Adrenal gland (tissue), 5 donors: ENCODE results near the gene NPC1.

Experiments
- POLR2A ChIP-seq, 2 donors: fragments of 450-650 bp; IDR thresholded peaks; one replicate each; pipeline ENCODE4 v1.6.1; 2017; ENCODE audit warnings: antibody characterized with exemption in 2 of 2, mild to moderate bottlenecking in 2 of 2, moderate library complexity in 1 of 2
- TF ChIP-seq, protein P1 (sequence below), 6 experiments: fragments of 450-650 bp in 4 of 6; fragments of 200-600 bp in 2 of 6; sonication (generic) in 1 of 6; IDR thresholded peaks; 1 replicate in 5 of 6; 2 replicates in 1 of 6; pipeline versions ENCODE4 v1.5.1 to v1.8.0; 2016 to 2021; ENCODE audit warnings: antibody characterized with exemption in 6 of 6, mild to moderate bottlenecking in 2 of 6, moderate library complexity in 1 of 6
- donor health status: DM: no; HTN: no; CAD: no.

GRCh38 chr18:23631312-23631711, 45.0 kb upstream of the NPC1 start:
- TF ChIP-seq, protein P1, sequence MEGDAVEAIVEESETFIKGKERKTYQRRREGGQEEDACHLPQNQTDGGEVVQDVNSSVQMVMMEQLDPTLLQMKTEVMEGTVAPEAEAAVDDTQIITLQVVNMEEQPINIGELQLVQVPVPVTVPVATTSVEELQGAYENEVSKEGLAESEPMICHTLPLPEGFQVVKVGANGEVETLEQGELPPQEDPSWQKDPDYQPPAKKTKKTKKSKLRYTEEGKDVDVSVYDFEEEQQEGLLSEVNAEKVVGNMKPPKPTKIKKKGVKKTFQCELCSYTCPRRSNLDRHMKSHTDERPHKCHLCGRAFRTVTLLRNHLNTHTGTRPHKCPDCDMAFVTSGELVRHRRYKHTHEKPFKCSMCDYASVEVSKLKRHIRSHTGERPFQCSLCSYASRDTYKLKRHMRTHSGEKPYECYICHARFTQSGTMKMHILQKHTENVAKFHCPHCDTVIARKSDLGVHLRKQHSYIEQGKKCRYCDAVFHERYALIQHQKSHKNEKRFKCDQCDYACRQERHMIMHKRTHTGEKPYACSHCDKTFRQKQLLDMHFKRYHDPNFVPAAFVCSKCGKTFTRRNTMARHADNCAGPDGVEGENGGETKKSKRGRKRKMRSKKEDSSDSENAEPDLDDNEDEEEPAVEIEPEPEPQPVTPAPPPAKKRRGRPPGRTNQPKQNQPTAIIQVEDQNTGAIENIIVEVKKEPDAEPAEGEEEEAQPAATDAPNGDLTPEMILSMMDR (IDR thresholded peaks at IDR 0.05): no peak
- TF ChIP-seq POLR2A (IDR thresholded peaks at IDR 0.05): no peak
